ENCODE data around the gene USP20.
"Not testable (repeated sequence)": the region's sequence is repeated elsewhere in the genome, so short reads cannot be mapped to it uniquely, and the experiment has no call there.

USP20 gene

DNA sequence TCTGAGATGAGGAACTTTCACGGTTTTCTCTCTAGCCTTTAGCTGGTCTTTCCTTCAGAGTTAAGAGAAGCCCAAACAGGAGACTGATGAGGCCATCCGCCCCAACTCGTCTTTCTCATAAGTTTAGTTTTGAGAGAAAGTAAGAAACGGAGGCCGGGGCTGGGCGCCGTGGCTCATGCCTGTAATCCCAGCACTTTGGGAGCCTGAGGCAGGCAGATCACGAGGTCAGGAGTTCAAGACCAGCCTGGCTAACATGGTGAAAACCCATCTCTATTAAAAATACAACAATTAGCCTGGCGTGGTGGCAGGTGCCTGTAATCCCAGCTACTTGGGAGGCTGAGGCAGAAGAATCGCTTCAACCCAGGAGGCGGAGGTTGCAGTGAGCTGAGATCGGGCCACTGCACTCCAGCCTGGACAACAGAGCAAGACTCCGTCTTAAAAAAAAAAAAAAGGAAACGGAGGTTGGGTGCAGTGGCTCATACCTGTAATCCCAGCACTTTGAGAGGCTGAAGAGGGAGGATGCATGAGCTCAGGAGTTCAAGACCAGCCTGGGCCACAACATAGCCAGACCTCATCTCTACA lies 55.6 kb downstream of the USP20 start:
- not testable (repeated sequence) for DNase-seq (ENCODE audit: low spot score)

DNA sequence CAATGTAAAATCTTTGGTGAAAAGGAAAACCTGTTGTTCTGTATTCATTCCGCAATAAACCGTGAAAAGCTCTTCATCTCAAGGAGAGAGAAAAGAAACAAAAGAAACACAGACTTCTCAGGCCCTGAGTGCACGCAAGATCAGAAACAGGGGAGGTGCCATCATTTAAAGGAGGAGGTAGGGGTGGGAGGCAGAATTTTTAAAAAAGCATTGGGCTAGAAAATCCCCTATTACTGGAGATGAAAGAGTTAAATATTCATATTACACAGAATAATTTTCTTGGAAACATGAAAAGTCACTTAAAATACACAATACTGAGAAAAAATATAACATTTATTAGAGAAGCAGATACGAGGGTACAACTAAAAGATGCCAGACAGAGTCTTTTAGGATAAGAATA lies 56.3 kb downstream of the USP20 start:
- no peak for DNase-seq (ENCODE audit: low spot score)

DNA sequence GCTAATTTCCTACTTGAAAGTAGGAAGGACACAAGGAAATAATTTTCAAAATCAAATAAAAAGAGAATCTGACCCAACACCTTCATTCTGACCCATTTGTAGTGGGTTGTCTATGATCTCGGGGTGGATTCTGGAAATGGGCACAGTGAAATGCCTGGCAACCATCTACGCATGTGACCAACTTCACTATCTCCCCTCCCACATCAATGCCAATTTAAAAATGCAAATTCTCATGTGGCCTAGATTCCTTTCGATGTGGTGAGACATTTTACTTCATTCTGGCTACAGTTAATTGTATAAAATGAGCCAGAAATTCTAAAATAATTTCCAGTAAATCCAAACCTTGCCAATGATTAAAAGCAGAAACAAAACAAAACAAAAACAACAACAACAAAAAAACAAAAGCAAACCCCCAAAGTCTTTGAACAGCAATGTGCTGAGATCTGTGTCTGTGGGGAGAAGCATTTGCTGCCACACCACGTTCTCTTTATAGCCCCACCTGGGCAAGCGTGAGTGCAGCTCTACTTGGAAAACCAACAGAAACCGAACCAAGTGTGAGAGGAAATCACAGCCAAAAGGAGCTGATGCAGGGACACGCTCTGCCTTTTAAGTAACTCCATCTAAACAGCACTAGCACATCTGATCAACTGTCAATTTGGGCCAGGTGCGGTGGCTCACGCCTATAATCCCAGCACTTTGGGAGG lies 59.0 kb downstream of the USP20 start:
- DNase-seq (ENCODE audit: low spot score), result no peak

DNA sequence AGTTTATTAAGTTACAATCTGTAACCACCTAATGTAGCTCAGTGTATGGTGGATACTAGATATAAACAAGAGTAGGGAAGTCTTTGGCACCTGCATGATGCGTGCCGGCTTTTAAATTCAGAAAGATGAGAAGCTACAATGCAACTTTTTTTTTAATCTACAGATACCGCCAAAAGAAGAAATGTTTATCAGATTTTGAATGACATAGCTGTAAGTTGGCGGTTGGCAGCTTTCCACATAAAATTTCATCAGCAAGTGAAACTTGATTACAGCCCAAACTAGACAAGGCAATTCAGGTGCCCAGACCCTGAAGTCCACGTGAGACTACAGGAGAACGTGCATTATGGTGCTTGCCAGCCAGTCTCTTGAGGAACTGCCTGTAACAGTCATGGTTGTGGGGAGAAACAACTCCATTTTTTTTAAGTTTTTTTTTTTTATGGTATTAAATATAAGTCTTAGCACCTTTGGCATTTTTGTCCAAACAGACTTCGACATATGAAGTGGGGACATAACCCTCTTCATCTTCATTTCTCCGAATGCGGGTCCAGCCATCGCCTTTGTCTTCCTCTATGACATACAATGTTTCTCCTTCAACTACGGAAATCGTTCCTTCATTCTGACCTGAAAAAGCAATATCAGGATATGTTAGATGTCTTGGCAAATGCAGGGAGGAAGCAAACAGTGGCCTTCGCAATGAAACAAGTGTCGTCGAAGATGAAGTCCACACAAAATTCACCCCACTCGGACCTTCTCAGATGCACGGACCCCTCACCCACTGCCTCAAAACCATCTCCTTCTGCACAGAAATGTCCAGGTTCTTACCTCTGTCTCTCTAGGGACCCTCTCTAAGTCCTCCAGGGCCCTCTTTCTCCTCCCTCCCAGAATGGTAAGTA lies 60.4 kb downstream of the USP20 start:
- DNase-seq (ENCODE audit: low spot score), result no peak

DNA sequence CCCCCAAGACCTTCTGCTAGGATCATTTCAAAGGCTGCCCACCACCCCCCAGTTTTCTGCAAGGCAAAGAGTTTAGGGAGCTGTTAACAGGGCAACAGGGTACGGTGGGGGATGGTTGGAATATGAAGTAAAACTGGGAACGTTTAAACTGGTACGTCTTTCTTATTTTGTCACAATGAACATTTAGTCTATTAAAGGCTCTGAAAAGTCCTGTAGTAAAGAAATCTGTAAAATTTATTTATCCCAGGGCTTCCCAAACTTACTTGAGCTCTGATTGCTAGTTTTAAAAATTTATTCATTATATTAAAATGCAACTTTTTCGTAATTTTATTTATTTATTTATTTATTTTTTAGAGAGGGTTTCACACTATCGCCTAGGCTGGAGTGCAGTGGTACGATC lies 62.0 kb downstream of the USP20 start:
- no peak for DNase-seq (ENCODE audit: low spot score)

DNA sequence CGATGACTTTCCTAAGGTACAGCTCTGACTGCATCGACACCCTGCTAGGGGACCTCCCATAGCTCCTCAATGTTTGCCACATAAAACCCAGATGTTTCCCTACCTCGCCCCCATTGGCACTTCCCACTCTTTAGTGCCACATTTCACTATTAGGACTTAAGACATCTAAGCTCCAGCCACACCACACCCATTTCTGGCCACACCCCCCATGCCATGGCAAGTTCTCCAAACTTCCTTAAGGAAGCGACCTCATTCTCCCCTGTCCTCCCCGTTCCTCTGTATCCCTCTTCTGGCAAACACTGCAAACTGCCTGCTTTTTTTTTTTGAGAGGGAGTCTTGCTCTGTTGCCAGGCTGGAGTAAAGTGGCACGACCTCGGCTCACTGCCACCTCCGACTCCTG lies 62.9 kb downstream of the USP20 start:
- no peak for DNase-seq (ENCODE audit: low spot score)

DNA sequence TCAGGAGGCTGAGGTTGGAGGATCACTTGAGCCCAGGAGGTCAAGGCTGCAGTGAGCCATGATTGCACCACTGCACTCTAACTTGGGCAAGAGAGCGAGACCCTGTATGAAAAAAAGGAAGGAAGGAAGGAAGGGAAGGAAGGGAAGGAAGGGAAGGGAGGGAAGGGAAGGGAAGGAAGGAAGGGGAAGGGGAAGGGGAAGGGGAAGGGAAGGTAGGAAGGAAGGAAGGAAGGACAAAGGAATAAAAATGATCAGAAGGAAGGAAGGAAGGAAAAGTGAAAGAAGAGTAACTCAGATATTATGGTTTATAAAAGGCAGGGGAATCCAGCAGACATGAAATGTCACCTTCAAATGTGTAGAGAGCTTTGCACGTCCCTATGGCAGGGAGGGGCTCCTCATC lies 64.4 kb downstream of the USP20 start:
- DNase-seq (ENCODE audit: low spot score), result no peak

DNA sequence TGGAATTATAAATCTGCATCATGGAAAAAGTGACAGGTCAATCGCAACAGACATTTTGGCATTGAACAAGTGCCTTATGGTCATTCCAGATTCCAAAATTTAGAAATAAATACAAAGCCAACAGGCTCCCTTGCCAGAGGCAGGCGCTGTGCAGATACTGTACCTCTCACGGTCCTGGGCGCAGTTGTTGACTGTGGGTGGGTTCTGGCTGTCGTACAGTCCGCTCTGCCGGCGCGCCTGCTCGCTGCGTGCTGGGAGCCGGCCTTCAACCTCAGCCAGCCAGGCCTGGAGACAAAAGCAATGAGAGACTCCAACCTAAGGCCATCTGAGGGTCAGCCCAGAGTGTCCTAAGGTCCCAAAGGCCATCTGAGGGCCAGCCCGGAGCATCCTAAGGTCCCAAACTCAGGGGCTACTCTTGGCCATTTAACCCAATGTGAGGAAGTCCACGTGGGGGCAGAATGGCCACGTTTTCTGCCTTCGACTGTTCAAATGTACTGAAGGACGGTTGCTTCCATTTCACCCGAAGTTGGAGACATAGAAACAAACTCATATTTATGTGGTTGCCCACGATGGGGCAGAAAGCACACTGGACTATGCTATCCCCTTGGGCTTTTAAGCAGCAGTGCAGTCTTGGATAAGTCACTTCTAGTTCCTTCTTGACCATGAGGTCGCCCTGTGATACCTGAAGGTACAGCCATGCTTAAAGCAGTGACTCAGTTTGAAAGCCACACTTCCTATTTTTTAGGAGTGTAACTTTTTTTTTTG lies 65.2 kb downstream of the USP20 start:
- no peak for DNase-seq (ENCODE audit: low spot score)

DNA sequence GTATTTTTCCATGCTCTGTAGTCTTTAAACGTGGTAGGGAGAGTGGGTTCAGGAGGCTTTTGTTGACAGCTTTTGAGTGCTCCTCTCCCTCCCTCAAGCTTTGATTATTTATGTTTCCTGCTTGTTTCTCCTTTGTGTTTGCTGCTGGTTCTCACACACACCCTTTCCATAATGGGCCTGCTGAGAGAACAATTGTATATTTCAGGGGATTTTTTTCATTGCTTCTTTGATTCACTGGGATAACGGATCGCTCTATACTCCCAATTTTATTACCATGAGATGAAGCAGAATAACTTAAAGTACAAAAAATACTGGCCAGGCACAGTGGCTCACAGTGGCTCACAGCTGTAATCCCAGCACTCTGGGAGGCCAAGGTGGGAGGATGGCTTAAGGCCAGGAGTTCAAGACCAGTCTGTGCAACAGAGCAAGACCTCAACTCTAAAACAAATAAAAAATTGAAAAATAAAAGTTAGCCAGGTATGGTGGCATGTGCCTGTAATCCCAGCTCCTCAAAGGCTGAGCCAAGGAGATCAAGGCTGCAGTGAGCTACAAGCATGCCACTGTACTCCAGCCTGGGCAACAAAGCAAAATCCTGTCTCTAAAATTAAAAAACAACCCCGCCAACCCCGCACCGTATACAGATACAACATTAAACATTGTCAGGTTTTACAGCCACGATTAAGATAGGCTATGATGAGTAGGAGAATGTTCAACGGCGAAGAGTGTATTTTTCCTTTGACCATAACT lies 66.9 kb downstream of the USP20 start:
- DNase-seq (ENCODE audit: low spot score), result no peak

DNA sequence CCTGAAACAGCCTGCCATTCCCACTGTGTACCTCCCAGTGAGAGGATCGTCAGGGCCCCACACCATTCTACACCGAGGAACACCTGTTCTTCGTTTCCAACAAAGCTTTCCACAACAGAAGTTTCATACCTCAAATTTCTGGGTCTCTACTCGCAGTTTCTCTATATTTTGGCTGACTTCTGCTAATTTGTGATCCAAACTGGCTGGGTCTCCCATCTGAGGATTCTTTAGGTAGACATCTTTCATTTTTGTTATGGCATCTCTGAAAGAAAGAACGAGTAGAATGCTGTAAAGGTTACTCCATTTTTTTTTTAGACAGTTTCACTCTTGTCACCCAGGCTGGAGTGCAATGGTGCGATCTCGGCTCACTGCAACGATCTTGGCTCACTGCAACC lies 67.5 kb downstream of the USP20 start:
- DNase-seq (ENCODE audit: low spot score), result no peak

DNA sequence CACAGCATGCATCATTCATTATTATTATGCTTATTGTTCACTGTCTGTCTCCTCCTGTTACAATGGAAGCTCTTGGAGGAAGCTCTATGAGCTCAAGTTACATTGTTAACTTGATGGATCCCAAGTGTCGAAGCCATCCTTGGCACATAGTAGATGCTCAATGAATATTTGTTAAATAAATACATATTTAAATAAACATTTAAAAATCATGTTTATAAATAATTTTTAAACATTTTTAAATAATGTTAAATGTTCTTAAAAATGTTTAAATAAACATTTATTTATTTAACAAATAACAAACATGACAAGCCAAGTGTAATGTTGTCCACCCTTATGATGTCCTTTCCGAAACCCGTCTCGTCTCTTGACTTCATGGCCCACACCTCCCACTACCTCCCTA lies 69.5 kb downstream of the USP20 start:
- no peak for DNase-seq (ENCODE audit: low spot score)

DNA sequence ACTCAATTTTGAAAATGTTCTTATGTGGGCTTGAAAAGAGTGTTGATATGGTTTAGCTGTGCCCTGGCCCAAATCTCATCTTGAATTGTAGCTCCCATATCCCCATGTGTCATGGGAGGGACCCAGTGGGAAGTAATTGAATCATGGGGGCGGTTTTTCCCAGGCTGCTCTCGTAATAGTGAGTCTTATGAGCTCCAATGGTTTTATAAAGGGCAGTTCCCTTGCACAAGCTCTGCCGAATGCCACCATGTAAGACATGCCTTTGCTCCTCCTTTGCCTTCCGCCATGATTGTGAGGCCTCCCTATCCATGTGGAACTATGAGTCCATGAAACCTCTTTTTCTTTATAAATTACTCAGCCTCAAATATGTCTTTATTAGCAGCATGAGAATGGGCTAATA lies 71.0 kb downstream of the USP20 start:
- DNase-seq (ENCODE audit: low spot score), result no peak

DNA sequence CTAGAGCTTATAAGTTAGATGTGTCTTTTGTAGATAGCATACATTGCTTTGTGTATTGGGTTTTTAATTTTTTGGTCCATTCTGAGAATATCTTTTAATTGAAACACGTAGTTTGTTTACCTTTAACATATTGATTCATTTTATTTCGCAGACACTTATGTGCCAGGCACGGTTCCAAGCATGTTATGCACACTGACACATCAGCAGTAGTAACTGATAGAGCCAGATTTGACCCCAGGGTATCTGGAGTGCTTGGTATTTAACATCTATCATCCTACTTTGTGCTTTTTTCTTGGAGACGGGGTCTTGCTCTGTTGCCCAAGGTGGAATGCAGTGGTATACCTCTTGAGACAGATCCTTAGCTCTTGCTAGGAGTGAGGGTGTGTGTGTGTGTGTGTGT lies 71.9 kb downstream of the USP20 start:
- DNase-seq (ENCODE audit: low spot score), result no peak

DNA sequence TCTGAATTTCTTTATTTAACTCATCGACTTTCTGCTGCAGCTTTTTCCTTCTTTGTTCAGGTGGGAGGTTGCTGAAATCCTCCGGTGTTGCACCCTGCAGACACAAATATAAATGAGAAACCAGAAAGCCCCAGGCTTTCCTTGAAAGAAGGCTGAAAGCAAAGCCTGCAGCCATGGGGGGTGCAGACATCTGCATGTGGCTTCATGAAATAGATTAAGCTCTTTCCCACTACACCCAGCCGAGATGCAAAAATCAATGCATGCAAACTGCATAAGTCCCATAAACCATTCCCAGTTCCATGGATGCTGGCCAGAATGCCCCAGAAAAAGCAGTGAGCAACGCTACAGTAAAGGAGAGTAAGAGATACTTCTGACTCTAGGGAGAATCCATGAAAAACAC lies 73.6 kb downstream of the USP20 start:
- no peak for DNase-seq (ENCODE audit: low spot score)

DNA sequence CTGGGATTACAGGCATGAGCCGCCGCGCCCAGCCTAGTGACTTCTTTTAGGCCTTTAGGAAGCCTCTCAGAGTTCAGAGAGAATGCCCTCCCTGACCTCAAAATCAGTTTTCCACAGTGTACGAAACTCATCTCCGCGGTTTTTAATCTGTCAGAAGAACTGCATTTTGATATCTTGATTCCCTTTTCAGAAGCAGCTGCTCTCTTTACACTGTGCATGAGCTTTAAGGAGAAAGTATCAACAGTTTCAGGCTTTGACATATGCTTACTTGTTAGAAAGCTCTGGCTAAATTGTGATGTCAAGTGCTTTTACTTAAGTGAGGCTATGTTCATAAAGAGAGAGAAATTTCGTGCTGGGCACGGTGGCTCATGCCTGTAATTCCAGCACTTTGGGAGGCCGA lies 74.6 kb downstream of the USP20 start:
- no peak for DNase-seq (ENCODE audit: low spot score)

DNA sequence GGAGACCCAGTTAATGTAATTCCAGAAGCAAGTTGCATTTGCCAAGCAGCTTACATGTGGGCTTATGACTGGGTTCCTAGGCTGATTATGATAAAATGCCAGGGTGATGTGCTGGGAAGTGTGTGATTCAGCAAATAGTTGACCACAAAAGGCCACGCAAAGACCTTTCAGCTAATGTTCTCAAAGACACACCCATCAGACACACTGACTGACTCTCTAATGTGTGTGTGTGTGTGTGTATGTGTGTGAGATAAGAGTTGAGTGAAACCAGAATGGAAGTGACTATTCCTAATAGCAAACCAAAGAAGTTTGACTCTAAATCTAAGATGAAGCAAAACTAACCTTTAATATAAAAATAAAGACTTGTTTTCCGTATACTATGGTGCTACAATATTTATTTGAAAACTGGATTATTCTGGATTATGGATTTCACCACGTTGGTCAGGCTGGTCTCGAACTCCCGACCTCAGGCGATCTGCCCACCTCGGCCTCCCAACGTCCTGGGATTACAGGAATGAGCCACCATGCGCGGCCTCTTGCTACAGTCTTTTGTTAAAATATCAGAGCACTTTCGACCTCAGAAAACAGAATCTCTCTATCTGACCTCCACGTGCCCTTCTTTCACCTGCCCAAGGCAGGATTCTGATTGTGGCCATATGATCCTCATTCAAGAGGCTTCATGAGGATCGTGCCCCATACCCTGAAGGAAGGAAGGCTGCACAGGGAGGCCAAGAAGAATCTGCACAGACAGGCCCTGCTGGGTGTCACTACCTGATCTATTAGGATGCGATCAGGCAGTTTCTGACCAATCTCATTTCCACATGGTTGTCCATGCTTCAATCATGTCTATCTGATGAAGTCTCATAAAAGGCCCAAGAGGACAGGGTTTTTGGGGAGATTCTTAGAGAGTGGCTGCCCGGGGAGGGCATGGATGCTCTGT lies 75.6 kb downstream of the USP20 start:
- no peak for DNase-seq (ENCODE audit: low spot score)

DNA sequence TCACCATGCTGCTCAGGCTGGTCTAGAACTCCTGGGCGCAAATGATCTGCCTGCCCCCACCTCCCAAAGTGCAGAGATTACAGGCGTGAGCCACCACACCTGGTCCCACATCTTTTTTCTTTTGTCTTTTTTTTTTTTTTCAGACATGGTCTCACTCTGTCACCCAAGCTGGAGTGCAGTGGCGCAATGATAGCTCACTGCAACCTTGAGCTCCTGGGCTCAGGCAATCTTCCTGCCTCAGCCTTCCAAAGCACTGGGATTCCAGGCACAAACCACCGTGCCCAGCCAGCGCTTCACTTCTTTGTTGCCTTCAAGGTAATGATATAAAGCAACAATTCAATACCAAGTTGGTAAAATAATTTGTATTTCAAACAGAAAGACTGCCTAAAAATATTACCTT lies 78.8 kb downstream of the USP20 start:
- no peak for DNase-seq (ENCODE audit: low spot score)

DNA sequence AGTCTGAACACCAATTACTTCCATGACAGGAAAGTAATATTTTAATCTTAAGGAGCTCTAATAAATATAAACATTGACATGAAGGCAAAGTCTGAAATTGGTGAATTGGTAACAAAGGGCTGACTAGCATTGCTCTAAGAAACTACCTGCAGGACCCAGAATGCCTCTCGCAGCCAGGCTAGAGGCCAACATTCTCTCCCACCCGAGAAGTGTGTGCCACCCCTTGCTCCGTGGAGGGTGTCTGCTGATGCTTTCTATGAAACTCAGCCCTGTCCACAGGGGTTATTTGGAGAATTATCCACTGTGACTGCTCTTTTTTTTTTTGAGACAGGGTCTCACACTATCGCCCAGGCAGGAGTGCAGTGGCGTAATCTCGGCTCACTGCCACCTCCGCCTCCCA lies 81.4 kb downstream of the USP20 start:
- no peak for DNase-seq (ENCODE audit: low spot score)

DNA sequence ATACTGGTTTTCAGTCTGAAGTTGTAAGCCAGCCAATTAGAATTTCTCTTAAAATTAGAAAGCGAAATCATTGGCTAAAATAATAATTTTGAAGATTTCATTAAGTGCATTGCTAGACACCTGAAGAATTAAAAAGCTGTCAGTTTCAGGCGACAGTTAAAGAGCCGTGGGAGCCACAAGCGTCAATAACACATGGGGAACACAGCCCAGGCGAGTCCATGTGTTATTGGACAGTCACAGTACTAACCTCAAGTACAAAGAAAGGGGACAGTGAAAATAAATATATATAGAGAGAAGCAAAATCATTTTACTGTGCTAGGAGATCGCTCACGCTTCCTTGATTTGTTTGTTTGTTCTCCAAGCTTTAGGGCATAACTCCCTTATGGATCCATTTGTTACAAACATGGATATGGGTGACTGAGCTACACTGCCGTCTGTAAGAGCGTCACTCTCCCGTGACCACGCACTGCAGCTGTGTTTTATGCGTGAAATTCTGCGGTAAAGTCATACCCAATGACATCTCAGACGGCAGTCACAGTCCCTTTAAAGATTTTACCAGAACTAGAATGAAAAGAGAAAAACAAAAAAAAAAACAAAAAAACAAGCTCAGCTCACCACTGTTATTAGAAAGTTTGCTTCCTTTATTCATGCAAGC lies 83.2 kb downstream of the USP20 start:
- DNase-seq (ENCODE audit: low spot score), result no peak

DNA sequence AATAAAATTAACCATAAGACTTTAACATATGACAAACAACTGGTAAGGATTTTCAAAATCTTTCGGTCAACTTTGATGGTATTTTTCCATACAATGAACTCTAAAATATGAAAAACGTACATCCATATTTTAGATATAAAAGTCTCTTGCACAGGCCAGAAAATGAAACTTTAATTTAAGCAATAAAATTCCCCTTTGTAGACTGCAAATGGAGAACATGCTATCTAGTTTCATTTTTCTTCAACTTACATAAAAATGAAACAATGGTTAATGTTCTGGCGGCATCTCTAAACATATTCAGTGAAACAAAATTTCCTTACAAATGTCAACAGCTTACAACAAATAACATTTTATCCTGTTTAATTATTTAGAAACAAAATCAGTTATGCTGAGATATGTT lies 84.0 kb downstream of the USP20 start:
- no peak for DNase-seq (ENCODE audit: low spot score)
